Right atrium auricular region (tissue), 2 donors: ENCODE data around the gene STK17A. TPM values are rescaled to one million over a fixed set of nuclear protein-coding genes. Genes with fewer than 3 reads are reported as not detected.

ENCODE experiments used
- DNase-seq: peaks from one replicate; pipeline ENCODE4 v3.0.0-alpha.2; 2019; ENCODE audit warnings: low spot score
- H3K27ac ChIP-seq, 2 donors: fragments of 200-600 bp; sonication (generic); 1 replicate in 1 of 2; 2 replicates in 1 of 2; pipeline ENCODE4 v1.5.1; 2016 to 2019
- H3K27me3 ChIP-seq, 2 donors: fragments of 200-600 bp; sonication (generic); one replicate each; pipeline versions ENCODE4 v1.5.1 to v1.6.0; 2017 to 2019
- H3K36me3 ChIP-seq: fragments of 200-600 bp; sonication (generic); one replicate; pipeline ENCODE4 v1.5.1; 2016
- H3K4me1 ChIP-seq, 2 donors: fragments of 200-600 bp; sonication (generic); one replicate each; pipeline versions ENCODE4 v1.5.1 to v1.6.0; 2017 to 2019
- H3K4me3 ChIP-seq, 2 donors: fragments of 200-600 bp; sonication (generic); 1 replicate in 1 of 2; 2 replicates in 1 of 2; pipeline ENCODE4 v1.5.1; 2017 to 2019; ENCODE audit warnings: mild to moderate bottlenecking in 1 of 2, moderate library complexity in 1 of 2
- H3K9me3 ChIP-seq, 2 donors: fragments of 200-600 bp; sonication (generic); one replicate each; pipeline ENCODE4 v1.5.1; 2019
- total RNA-seq, 2 donors: library from RNA; depleted of rRNA; stranded (reverse); fragments of >200 nt; gene quantifications; one replicate each; pipeline ENCODE4 v1.1.0, GENCODE V29; 2016
- TF ChIP-seq, protein P1 (sequence below), 2 donors: fragments of 200-600 bp; sonication (generic); IDR thresholded peaks; one replicate each; pipeline ENCODE4 v1.5.1; 2019; ENCODE audit warnings: antibody characterized with exemption in 2 of 2

STK17A gene
- total RNA-seq, 2 donors from 2014 or later = 15.6 to 25.9 TPM

DNA sequence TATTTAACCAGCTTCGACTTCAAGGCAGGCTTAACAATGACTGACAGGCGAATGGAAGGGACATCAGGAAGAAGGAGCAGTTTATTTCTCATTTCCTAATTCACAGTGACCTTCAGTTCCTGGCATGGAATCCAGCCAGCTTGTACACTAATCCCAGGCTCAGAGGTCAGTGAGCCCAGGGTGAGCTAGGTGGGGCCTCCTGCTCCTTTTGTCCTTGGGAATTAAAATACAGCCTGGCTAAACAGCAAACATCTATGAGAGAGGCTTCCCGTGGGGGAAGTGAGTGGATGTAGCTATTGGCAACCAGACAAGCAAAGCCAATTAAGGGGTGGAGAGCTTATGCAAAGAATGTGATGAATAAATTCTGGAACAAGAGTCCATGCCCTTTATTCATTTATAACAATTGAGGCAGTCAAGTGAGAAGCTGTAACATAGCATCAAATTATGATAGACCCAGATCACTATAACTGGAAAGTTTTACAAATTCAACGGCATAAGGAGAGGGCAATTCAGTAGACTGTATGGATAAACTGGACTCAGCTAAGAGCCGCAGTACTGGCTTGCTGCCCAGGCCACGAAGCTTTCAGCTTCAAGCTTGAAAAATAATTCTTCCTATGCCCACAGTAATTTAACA is 57.1 kb downstream of the STK17A start:
- TF ChIP-seq, protein P1, sequence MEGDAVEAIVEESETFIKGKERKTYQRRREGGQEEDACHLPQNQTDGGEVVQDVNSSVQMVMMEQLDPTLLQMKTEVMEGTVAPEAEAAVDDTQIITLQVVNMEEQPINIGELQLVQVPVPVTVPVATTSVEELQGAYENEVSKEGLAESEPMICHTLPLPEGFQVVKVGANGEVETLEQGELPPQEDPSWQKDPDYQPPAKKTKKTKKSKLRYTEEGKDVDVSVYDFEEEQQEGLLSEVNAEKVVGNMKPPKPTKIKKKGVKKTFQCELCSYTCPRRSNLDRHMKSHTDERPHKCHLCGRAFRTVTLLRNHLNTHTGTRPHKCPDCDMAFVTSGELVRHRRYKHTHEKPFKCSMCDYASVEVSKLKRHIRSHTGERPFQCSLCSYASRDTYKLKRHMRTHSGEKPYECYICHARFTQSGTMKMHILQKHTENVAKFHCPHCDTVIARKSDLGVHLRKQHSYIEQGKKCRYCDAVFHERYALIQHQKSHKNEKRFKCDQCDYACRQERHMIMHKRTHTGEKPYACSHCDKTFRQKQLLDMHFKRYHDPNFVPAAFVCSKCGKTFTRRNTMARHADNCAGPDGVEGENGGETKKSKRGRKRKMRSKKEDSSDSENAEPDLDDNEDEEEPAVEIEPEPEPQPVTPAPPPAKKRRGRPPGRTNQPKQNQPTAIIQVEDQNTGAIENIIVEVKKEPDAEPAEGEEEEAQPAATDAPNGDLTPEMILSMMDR (IDR thresholded peaks at IDR 0.05) = no peak
- H3K36me3 ChIP-seq = peaks cover 19% of the 10 kb centered on the region
- H3K9me3 ChIP-seq = no peaks in the 10 kb centered on the region
- no peak for DNase-seq
- no peak overlapping the region for H3K4me3 ChIP-seq
- H3K27me3 ChIP-seq = no peaks in the 10 kb centered on the region
- peaks cover 0 to 28% of the 10 kb centered on the region in 2 donors for H3K4me1 ChIP-seq
- H3K27ac ChIP-seq = peak overlapping the region; percentile 32 to 70

DNA sequence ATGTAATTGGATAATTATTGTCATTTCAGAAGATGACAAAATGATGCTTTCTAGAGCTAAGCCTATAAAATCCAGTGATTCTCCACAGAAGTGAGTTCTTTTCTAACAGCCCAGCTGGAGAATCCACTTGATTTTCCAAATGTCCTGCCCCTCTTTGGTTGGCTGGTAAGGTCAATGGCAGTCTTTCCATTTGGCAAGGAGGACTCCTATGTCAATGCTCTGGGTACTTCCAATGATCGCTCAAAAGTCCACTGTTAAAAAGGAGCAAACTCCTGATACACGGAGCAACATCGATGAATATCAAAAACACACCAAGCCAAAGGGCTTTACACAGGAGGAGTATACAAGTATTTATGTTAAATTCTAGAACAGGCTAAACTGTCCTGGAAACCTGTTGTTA is 57.8 kb downstream of the STK17A start:
- H3K27ac ChIP-seq = peak overlapping the region; percentile 32 to 70

DNA sequence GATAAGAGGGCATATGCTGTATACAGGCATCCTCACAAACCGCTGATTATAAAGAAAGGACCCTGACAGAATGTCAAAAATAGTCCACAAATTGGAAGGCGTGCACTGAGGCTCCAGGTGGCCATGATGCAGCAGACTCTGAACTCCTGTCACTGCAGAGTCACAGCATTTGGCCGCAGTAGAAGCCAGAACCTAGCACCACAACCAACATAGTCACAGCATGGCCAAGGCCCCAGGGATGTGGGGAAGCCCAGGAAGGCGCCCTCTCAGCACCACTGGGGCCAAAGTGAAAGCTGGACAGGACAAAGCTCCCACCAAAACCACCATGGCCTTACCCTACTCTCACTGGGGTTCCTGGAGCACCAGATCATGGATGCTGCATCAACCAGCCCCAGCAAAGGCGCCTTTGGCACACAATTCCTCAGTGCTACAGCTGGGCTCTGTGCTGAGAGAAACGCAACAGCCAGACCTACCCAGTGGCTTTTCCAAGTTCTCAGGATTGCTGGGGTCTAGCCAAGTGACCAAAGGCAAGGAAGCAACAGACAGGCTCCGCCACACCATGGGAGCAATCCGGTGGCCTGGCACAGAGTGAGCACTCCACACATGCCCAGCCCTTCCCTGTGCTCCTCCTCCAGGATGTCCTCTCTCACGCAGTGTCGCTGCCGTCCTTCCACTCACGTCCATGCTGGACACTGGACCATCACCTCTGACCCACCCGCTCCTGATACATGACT is 60.2 kb downstream of the STK17A start:
- H3K9me3 ChIP-seq = no peaks in the 10 kb centered on the region
- no peak overlapping the region for H3K4me3 ChIP-seq
- no peaks in the 10 kb centered on the region for H3K27me3 ChIP-seq
- DNase-seq = no peak
- TF ChIP-seq, protein P1 (IDR thresholded peaks at IDR 0.05) = no peak
- H3K4me1 ChIP-seq = peaks cover 0 to 49% of the 10 kb centered on the region in 2 donors
- H3K27ac ChIP-seq = no peak overlapping the region
- H3K36me3 ChIP-seq = peaks cover 12% of the 10 kb centered on the region

More for the DNA sequence above, 57.8 kb downstream of the STK17A start:
- H3K27me3 ChIP-seq = no peaks in the 10 kb centered on the region
- H3K9me3 ChIP-seq = no peaks in the 10 kb centered on the region
- peaks cover 19% of the 10 kb centered on the region for H3K36me3 ChIP-seq
- no peak overlapping the region for H3K4me3 ChIP-seq
- TF ChIP-seq, protein P1 (IDR thresholded peaks at IDR 0.05) = no peak
- peaks cover 0 to 35% of the 10 kb centered on the region in 2 donors for H3K4me1 ChIP-seq
- no peak for DNase-seq

DNA sequence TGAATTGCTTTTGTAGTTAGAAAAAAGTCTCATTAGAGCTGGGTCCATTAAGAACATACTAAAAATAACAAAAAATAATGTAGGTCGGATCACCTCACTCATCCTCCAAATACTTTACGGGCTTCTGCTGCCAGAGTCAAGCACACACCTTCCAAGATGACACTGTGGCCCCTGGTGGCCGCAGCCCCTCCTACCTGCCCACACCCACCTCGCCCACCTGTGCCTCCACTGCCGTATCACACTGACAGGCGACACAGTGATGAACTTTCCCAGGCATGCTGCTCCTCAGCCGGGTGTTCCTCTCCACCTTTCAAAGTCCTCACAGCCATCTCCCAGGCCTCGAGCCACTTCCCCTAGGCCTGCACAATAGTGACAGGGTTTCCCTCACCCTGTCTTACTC is 60.9 kb downstream of the STK17A start:
- Histone ChIP-seq H3K27me3 (no peaks in the 10 kb centered on the region), H3K36me3 (peaks cover 12% of the 10 kb centered on the region), H3K4me1 (peaks cover 0 to 54% of the 10 kb centered on the region in 2 donors), H3K27ac (no peak overlapping the region), H3K4me3 (no peak overlapping the region), H3K9me3 (no peaks in the 10 kb centered on the region)
- TF ChIP-seq, protein P1 (IDR thresholded peaks at IDR 0.05) = no peak
- DNase-seq = no peak

DNA sequence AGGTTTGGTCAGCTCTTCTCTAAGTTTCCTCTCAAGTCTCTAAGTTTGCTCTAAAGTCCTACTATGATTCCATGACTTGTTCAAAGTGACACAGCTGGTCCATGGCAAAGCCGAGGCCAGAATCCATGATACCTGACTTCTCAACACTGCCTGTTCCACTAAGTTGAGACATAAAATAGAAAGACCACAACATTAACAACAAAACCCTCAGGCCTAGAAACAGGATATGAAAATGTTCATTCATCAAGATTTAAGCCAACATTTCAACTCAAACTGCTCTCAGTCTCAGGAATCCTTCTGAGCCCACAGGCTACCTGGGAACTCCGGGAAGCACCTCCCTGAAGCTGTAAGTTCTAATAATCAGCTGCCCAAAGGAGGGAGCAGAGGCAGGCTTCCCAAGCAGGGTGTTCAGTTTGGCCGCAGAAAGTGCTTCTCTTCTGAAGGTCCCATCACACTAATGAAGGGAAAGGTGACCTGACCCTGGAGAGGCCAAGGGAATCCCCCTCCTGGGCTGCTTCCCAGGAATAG is 62.9 kb downstream of the STK17A start:
- Histone ChIP-seq H3K36me3 (peaks cover 12% of the 10 kb centered on the region), H3K9me3 (no peaks in the 10 kb centered on the region), H3K4me1 (peaks cover 0 to 58% of the 10 kb centered on the region in 2 donors), H3K27me3 (no peaks in the 10 kb centered on the region), H3K4me3 (no peak overlapping the region), H3K27ac (peak overlapping the region; percentile 84 to 93)
- TF ChIP-seq, protein P1 (IDR thresholded peaks at IDR 0.05) = no peak
- DNase-seq = no peak
